Endometrial microvascular endothelial cells (primary cell): ENCODE measurements around the gene ZNF90. TPM values are rescaled to one million over a fixed set of nuclear protein-coding genes. Genes with fewer than 3 reads are reported as not detected.
"Not testable (repeated sequence)": the region's sequence is repeated elsewhere in the genome, so short reads cannot be mapped to it uniquely, and the experiment has no call there.

ENCODE experiments used
- in situ Hi-C: cut with HindIII; loops from 2 replicates; pipeline ENCODE4 v1.10.0; 2017; ENCODE audit warnings: low sequenced_read_pairs, low pct_unique_long_range_greater_than_20kb; ENCODE audit errors: inconsistent ontology term
- total RNA-seq: library from RNA; depleted of rRNA; stranded (reverse); fragments of >200 nt; gene quantifications from one replicate; pipeline ENCODE4 v1.2.3, GENCODE V29; 2015; ENCODE audit errors: inconsistent ontology term

ZNF90 gene
- total RNA-seq = 0.19 TPM

DNA sequence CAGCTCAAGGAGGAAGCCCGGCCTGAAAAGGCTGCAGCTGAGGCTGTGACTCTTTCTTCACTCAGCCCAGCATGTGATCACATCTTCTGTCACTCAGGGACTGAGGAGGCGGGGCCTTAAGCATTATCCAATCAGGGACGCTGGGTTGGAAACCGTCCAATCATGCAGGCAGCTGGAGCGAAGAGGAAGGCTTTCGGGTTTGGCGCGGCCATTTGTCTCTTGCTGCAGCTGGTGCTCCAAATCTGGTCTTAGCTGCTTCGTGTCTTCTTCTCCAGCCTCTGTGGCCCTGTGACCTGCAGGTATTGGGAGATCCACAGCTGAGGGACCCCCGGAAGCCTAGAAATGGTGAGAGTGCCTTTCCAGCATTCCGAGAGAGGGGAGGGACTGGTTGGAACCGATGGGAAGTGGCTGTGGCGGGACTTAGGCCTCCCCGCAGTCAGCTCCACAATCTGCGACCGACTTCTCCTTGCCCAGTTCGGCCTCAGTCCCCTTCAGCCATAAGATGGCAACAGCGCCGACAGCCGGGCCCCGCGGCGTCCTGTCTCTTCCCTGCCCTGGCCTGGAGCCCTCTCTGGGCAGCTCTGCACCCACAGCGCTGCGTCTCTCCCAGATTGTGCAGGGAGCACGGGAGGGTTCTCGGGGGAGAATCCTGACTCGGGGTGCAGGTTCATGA is at the start of gene ZNF90:
TSS of gene ZNF90 (plus strand) at position 210 of the 673 bp plus-strand sequence. CDS start at position 343, 133 bp downstream.
- in situ Hi-C loops = no loop called here

- in situ Hi-C loops = no loop called here
These were observed 49.2 kb upstream of the ZNF90 start for GRCh38 chr19:20028611-20029010.

DNA sequence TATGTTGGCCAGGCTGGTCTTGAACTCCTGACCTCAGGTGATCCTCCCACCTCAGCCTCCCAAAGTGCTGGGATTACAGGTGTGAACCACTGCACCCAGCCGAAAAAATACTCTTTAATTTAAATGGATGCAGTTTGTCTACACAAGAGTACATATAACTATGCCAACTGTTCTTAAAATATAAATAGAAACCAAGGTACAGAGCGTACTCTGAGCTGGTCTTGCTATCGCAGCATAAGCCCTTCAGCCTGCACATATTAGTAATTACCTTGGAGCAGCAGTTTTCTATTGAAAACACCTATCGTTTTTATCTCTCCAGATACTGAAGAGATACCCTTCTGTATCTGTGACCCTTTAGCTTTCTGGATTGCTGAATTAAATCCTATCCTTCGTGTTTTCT is 41.9 kb upstream of the ZNF90 start:
- in situ Hi-C loops = no loop called here

DNA sequence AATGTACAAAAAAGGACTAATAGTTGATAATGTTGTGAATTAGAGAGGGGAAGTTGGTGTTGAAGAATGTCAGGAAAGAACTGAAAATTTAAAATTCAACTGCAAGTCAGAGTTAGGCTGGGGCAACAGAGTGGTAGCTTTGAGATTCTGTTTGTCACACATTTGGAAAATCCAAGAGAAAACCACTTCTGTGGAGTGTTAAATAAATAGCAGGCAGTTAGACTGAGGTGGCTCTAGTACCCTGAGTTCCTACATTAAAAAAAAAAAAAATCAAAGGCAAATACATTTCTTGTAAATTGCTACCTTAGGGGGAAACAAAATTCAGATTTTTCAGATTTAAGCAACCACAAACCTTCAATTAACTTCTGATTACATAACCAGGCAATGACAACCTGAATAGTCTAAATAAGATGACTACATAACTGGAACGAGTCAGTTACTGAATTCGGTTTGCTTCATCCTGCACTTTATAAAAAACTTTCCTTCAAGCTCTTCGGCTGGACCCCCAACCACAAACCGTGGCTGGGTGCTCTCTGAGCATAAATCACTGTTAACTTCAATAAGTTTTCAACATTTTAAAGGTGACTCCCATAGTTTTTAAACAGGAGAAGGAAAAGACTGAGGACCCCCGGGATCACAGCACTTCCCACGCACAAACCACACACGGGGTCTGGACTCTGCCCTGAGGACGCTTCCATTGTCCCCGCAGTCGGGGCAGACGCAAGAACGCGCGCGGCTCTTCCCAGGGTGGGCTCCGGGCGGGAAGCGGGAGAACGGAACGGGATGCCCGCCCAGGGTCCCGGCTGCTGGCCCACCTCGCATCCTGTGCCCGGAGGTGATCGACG is 39.2 kb upstream of the ZNF90 start:
- in situ Hi-C loops = no loop called here

- in situ Hi-C loops = no loop called here
These were observed 38.5 kb upstream of the ZNF90 start, which contains the start of gene ZNF682 for GRCh38 chr19:20039203-20039723. TSS of gene ZNF682 (minus strand) at chr19:20039505. CDS start at chr19:20039345, 160 bp downstream.

DNA sequence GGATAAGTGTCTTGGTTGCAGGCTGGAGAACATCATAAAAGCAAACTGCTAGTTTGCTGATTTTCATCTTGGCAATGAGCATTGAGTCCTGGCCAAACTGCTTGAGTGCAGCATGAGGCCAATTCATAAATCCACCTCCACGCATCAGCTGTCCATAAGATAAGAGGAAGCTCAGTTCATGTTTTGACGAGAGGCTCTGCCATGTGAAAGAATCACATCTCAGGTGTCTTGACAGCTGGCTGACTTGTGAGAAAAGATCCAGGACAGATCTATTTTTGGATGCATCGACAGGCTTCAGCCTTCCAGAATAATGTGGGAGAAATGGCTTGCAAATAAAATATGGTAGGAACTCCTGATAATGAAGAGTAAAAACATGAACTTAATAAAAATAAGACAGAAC is 33.1 kb upstream of the ZNF90 start:
- in situ Hi-C loops = no loop called here

DNA sequence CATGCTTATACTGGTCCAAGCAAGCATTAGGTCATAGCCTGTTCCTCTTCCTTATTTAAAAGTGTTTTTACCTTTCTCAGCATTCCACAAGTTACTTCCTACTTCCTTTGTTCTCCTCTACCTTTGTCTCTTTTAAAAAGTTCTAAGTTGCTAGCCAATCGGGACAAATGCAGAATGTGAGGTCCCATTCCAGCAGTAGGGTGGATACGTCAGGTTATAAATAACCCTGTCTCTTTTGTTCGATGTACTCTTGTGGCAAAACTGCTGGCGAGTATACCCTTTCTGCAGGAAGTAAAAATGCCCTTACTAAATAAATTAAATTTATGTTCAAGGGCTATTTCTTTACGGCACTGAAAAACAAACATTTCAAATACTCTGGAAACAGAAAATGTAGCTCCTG is 32.1 kb upstream of the ZNF90 start:
- in situ Hi-C loops = not testable (repeated sequence)

DNA sequence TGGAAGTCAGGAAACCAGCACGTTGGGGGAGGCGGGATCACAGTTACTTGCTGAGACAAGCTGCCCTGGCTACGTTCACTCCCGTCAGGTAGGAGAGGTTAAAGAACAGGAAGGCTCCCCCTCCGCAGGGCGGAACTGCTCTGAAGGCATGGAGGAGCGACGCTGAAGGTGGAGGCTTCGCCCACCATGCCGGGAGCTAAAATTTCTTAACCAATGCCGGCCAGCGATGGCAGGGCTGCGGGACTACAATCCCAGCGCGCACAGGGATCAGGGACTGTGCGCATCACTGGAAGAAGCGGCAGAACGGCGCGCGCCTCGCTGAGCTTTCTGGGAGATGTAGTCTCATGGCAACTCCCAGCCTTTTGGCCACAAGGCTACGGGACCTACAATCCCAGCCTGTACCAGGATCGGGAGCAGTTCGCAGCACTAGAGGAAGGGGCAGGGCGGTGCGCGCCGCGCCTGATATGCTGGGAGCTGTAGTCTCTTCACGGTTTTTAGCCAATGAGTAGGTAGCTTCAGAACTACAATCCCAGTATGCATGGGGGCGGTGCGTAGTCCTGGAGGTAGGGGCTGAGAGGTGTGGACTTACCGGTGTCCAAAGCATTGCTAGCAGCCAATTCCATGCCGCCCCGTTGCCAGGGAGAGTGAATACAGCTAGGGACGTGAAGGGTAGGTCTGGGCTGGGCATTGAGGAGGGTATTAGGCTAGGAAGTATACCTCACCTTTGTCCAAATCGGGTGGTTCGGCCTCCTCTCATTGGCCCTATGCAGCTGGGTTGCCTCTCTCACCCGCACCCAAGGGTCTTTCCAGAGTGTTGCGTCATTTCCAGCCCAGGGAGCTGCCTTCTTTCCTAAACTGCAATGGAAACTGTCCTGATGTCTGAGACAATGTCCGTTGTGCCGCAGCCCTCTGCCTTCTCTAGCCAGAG is 25.7 kb upstream of the ZNF90 start:
- in situ Hi-C loops = no loop called here

DNA sequence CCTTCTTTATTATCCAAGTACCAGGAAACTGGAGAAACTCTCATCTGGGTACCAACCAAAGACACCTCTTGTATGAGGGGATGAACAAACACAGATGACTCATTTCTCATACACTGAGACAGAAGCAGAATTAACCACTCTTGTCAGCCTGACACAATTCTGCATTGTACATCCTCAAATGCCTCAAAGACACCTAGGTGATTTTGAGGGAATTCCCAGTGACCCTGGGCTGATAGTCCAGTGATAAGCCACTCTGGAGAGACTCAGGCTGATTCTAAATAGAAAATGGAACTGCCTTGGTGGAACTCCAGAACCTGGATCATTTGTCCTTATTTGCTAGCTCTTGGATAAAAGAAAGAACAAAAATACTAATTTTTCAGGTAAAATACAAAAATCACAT is 19.1 kb upstream of the ZNF90 start:
- in situ Hi-C loops = not testable (repeated sequence)

- in situ Hi-C loops = no loop called here
These were observed 17.5 kb upstream of the ZNF90 start for GRCh38 chr19:20060282-20060681.

GRCh38 chr19:20066861-20067260 is 10.9 kb upstream of the ZNF90 start:
- in situ Hi-C loops = no loop called here

GRCh38 chr19:20067943-20068342 is 9.9 kb upstream of the ZNF90 start:
- in situ Hi-C loops = no loop called here

DNA sequence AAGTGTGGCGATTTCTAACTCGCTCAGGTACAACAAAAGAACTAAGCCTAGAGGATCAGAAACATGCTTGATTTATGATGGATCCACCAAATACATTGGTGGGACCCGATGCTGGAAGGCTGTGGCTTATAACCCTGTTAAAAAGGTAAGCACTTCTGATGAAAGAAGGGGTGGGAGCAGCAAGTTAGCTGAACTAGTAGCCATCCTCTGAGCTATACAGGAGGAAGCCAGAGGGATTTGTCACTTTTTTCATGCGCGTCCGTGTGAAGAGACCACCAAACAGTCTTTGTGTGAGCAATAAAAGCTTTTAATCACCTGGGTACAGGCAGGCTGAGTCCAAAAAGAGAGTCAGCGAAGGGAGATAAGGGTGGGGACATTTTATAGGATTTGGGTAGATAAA is 9.2 kb upstream of the ZNF90 start:
- in situ Hi-C loops = not testable (repeated sequence)

- in situ Hi-C loops = no loop called here
These were observed 7.1 kb upstream of the ZNF90 start for GRCh38 chr19:20070691-20071090.

DNA sequence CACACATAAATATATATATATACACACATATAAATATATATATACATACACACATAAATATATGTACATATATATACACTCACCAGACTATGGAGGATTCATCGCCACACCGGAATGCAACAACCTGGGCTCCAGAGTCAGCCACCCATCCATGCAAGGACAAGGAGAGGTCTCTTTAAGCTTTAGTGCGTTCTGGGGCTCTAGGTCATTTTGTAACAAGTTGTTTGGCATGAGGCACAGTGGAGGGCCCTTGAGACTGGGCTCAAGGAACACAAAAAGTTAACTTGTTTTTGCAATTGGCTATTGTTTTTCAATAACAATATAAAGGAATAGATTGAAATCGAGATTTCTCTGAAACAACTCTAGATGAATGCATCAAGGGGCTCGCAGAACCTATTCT is 4.9 kb upstream of the ZNF90 start:
- in situ Hi-C loops = no loop called here

DNA sequence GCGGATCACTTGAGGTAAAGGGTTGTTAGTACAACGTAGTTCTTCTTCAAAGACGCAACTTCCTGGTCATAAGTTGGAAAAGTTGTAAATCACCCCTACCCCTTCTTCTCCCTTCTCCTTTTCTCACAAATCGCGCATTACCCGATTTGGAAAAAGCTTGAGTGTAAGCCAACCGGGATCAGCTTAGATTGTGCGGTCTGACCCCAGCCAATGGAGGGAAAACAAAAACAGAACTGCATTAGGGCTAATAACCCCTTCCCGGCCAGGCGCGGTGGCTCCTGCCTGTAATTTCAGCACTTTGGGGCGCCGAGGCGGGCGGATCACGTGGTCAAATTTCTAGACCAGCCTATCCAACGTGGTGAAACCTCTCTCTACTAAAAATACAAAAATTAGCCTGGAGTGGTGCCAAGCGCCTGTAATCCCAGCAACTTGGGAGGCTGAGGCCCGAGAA is 806 bp downstream of the ZNF90 start:
- in situ Hi-C loops = no loop called here

GRCh38 chr19:20079476-20079875 is 1.7 kb downstream of the ZNF90 start:
- in situ Hi-C loops = no loop called here

- in situ Hi-C loops = no loop called here
These were observed 2.9 kb downstream of the ZNF90 start for GRCh38 chr19:20080656-20081055.
